HEK293T (cell line): ENCODE data around the gene CHIT1.

Experiments
- CTCF ChIA-PET: fragments of 350-600 bp; formaldehyde crosslinking; extraction: SDS; loops from one replicate; lab custom pipeline; 2021; ENCODE audit warnings: antibody characterized with exemption, inconsistent platforms; lab: Yijun Ruan, JAX
- POLR2A ChIA-PET: fragments of 350-600 bp; formaldehyde crosslinking; extraction: SDS; loops from one replicate; lab custom pipeline; 2020; ENCODE audit warnings: antibody characterized with exemption, inconsistent platforms; lab: Yijun Ruan, JAX
- DNase-seq: peaks from one replicate; pipeline ENCODE4 v3.0.0; 2012; ENCODE audit warnings: mixed read lengths; ENCODE audit errors: extremely low spot score
- ARNT ChIP-seq: fragments of 450-650 bp; IDR thresholded peaks from 2 replicates; pipeline ENCODE4 v1.6.1; 2017; ENCODE audit warnings: mild to moderate bottlenecking
- BHLHE40 ChIP-seq: fragments of 450-650 bp; IDR thresholded peaks from 2 replicates; pipeline ENCODE4 v1.6.1; 2016; ENCODE audit warnings: mild to moderate bottlenecking, moderate library complexity, borderline replicate concordance
- CTBP1 ChIP-seq: fragments of 450-650 bp; IDR thresholded peaks from 2 replicates; pipeline ENCODE4 v1.6.1; 2016; ENCODE audit warnings: borderline replicate concordance
- ELF4 ChIP-seq: fragments of 450-650 bp; IDR thresholded peaks from 2 replicates; pipeline ENCODE4 v1.6.1; 2017; ENCODE audit warnings: antibody characterized with exemption
- FOXA1 ChIP-seq: fragments of 450-650 bp; IDR thresholded peaks from 2 replicates; pipeline ENCODE4 v1.6.1; 2016; ENCODE audit warnings: mild to moderate bottlenecking
- FOXK2 ChIP-seq: fragments of 450-650 bp; IDR thresholded peaks from 2 replicates; pipeline ENCODE4 v1.6.1; 2016; ENCODE audit warnings: mild to moderate bottlenecking
- FOXM1 ChIP-seq: fragments of 450-650 bp; IDR thresholded peaks from 2 replicates; pipeline ENCODE4 v1.6.1; 2017; ENCODE audit warnings: mild to moderate bottlenecking, borderline replicate concordance
- HDGF ChIP-seq: fragments of 450-650 bp; IDR thresholded peaks from 2 replicates; pipeline ENCODE4 v1.6.1; 2017; ENCODE audit warnings: antibody characterized with exemption, borderline replicate concordance
- L3MBTL2 ChIP-seq: fragments of 450-650 bp; conservative IDR thresholded peaks from 2 replicates; pipeline ENCODE4 v1.6.1; 2016; ENCODE audit warnings: mild to moderate bottlenecking
- LEF1 ChIP-seq: fragments of 450-650 bp; IDR thresholded peaks from 2 replicates; pipeline ENCODE4 v1.6.1; 2017; ENCODE audit warnings: mild to moderate bottlenecking, borderline replicate concordance
- NFRKB ChIP-seq: fragments of 450-650 bp; IDR thresholded peaks from 2 replicates; pipeline ENCODE4 v1.6.1; 2016; ENCODE audit warnings: mild to moderate bottlenecking, moderate library complexity
- PKNOX1 ChIP-seq: fragments of 450-650 bp; IDR thresholded peaks from 2 replicates; pipeline ENCODE4 v1.6.1; 2016
- SP1 ChIP-seq: fragments of 450-650 bp; IDR thresholded peaks from 2 replicates; pipeline ENCODE4 v1.6.1; 2017
- SUZ12 ChIP-seq: fragments of 450-650 bp; IDR thresholded peaks from 2 replicates; pipeline ENCODE4 v1.6.1; 2016; ENCODE audit warnings: mild to moderate bottlenecking
- TARDBP ChIP-seq: fragments of 450-650 bp; IDR thresholded peaks from 2 replicates; pipeline ENCODE4 v1.6.1; 2016
- ZNF384 ChIP-seq: fragments of 450-650 bp; IDR thresholded peaks from 2 replicates; pipeline ENCODE4 v1.6.1; 2016

CHIT1 gene

GRCh38 chr1:203275656-203276272, 46.3 kb upstream of the CHIT1 start:
- TF ChIP-seq CTBP1 (no peak), FOXK2 (no peak), BHLHE40 (no peak), L3MBTL2 (no peak), ELF4 (no peak)
- DNase-seq: no peak
- ChIA-PET POLR2A (no interaction called here), CTCF (interaction anchor here (0.6 to 1.5 kb wide), 4 partner anchors 9 to 565 kb away, joined by 3 to 6 read pairs (median 3); partner anchors contain the start of gene SYT2)

- TF ChIP-seq L3MBTL2 (no peak), LEF1 (no peak), FOXM1 (no peak), SUZ12 (no peak), TARDBP (no peak), ELF4 (no peak), ZNF384 (no peak), SP1 (no peak), FOXK2 (no peak), NFRKB (no peak), BHLHE40 (no peak)
- ChIA-PET CTCF (interaction anchor here (0.6 to 1.0 kb wide), 6 partner anchors 31 to 778 kb away, joined by 3 to 4 read pairs (median 3); no protein-coding TSS in a partner anchor), POLR2A (interaction anchor here (0.7 kb wide), 1 partner anchor 52 kb away, joined by 3 read pairs; no protein-coding TSS in a partner anchor)
- no peak for DNase-seq
Observed at GRCh38 chr1:203274603-203275381, 45.3 kb upstream of the CHIT1 start.

- no peak for TF ChIP-seq ZNF384
- ChIA-PET POLR2A (interaction anchor here (0.7 kb wide), 1 partner anchor 53 kb away, joined by 3 read pairs; no protein-coding TSS in a partner anchor), CTCF (interaction anchor here (0.6 to 1.0 kb wide), 6 partner anchors 32 to 778 kb away, joined by 3 to 4 read pairs (median 3); no protein-coding TSS in a partner anchor)
- DNase-seq: no peak
Observed at GRCh38 chr1:203273869-203274602, 44.6 kb upstream of the CHIT1 start.

- POLR2A ChIA-PET: interaction anchor here (0.7 to 1.4 kb wide), 4 partner anchors 33 to 56 kb away, joined by 3 to 9 read pairs (median 6); no protein-coding TSS in a partner anchor
- peak; percentile 83 for DNase-seq
- TF ChIP-seq PKNOX1 (no peak), LEF1 (no peak), FOXK2 (no peak), SP1 (no peak), SUZ12 (no peak), L3MBTL2 (peak; percentile 64)
- CTCF ChIA-PET: interaction anchor here (0.6 to 1.2 kb wide), 22 partner anchors 9 to 247 kb away, joined by 3 to 14 read pairs (median 4); partner anchors contain the start of genes ADORA1, BTG2 and PPFIA4
Observed at GRCh38 chr1:203273206-203273868, 43.9 kb upstream of the CHIT1 start.

GRCh38 chr1:203272633-203273205, 43.2 kb upstream of the CHIT1 start:
- ChIA-PET POLR2A (interaction anchor here (0.7 to 1.4 kb wide), 4 partner anchors 34 to 57 kb away, joined by 3 to 9 read pairs (median 6); no protein-coding TSS in a partner anchor), CTCF (interaction anchor here (0.6 to 1.2 kb wide), 22 partner anchors 9 to 247 kb away, joined by 3 to 14 read pairs (median 4); partner anchors contain the start of genes ADORA1, BTG2 and PPFIA4)
- no peak for DNase-seq
- TF ChIP-seq ELF4: no peak
- no peak for TF ChIP-seq NFRKB
- TF ChIP-seq HDGF: no peak
- TF ChIP-seq FOXM1: no peak; the same call in 1 of the 2 replicates
- TF ChIP-seq CTBP1: no peak
- no peak for TF ChIP-seq TARDBP
- TF ChIP-seq BHLHE40: no peak
- TF ChIP-seq ZNF384: no peak
- no peak for TF ChIP-seq FOXK2
- TF ChIP-seq SUZ12: no peak
- no peak for TF ChIP-seq SP1
- no peak for TF ChIP-seq ARNT
- no peak for TF ChIP-seq LEF1
- no peak for TF ChIP-seq L3MBTL2
- TF ChIP-seq PKNOX1: no peak
- no peak for TF ChIP-seq FOXA1
